ENCODE measurements around the gene ADGRL4. TPM values are rescaled to one million over a fixed set of nuclear protein-coding genes. Genes with fewer than 3 reads are reported as not detected.

ADGRL4 gene
- polyA plus RNA-seq, 2 of the 4 experiments (the other 2 are of a cell fraction) = not detected

- DNase-seq (ENCODE audit: low read depth in 1 of 2, low spot score in 1 of 2) (no peak), FAIRE-seq (no peak), ATAC-seq (no peak)
- Histone ChIP-seq H3K27ac (peak overlapping the region in 1 of 2 experiments; percentile 26; a peak in 2 of 6 replicates), H3K9me3 (0 out of 3 replicates have a peak, but pooled peaks cover 2% of the 10 kb centered on the region), H3K4me1 (peaks cover 21% of the 10 kb centered on the region), H3K4me3 (no peak overlapping the region), H3K4me2 (peak overlapping the region; percentile 66)
- 51% methylated on average over 10 of the region's 10 CpGs for WGBS (ENCODE audit: missing lambda C conversion rate)
- CTCF ChIA-PET = interaction anchor here (1.3 kb wide), 1 partner anchor 25 kb away, joined by 3 read pairs; no protein-coding TSS in a partner anchor
- POLR2A ChIA-PET = no interaction called here
- TF ChIP-seq ZNF302 (CRISPR knock-in tag; IDR thresholded peaks at IDR 0.05) (no peak), MAFK (IDR thresholded peaks at IDR 0.05; ENCODE audit: partially characterized antibody) (no peak), CHD4 (IDR thresholded peaks at IDR 0.05; ENCODE audit: borderline replicate concordance) (no peak), EHMT2 (IDR thresholded peaks at IDR 0.05; ENCODE audit: low read depth) (no peak), BHLHE40 (IDR thresholded peaks at IDR 0.05; ENCODE audit: low read depth, low read length) (no peak), NR3C1 (IDR thresholded peaks at IDR 0.05) (no peak), MAZ (IDR thresholded peaks at IDR 0.05; ENCODE audit: borderline replicate concordance, low read depth, low read length) (no peak), ESRRA (IDR thresholded peaks at IDR 0.05; ENCODE audit: borderline replicate concordance, low read length) (no peak), RFX5 (IDR thresholded peaks at IDR 0.05) (no peak), HOXA7 (CRISPR knock-in tag; IDR thresholded peaks at IDR 0.05) (no peak), KDM1A (IDR thresholded peaks at IDR 0.05; ENCODE audit: low read depth) (no peak), NPAS2 (CRISPR knock-in tag; IDR thresholded peaks at IDR 0.05; ENCODE audit: borderline replicate concordance) (no peak), CBX2 (IDR thresholded peaks at IDR 0.05; ENCODE audit: borderline replicate concordance, low read depth) (no peak), TFCP2L1 (CRISPR knock-in tag; IDR thresholded peaks at IDR 0.05) (no peak)
- TF ChIP-seq, protein P1, sequence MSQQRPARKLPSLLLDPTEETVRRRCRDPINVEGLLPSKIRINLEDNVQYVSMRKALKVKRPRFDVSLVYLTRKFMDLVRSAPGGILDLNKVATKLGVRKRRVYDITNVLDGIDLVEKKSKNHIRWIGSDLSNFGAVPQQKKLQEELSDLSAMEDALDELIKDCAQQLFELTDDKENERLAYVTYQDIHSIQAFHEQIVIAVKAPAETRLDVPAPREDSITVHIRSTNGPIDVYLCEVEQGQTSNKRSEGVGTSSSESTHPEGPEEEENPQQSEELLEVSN (IDR thresholded peaks at IDR 0.05; ENCODE audit: borderline replicate concordance, low read depth) = no peak
Observed at GRCh38 chr1:79040424-79041082, 34.0 kb upstream of the ADGRL4 start.

DNA sequence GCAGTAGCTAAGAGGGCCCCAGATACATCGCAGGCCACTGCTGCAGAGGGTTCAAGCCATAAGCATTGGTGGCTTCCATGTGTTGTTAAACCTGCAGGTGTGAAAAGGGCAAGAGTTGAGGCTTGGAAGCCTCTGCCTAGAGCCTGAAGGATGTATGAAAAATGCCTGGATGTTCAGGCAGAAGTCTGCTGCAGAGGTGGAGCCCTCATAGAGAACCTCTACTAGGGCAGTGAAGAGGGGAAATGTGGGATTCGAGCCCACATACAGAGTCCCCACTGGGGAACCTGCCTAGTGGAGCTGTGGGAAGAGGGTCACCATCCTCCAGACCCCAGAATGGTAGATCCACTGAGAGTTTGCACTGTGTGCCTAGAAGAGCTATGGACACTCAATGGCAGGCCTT lies 30.6 kb upstream of the ADGRL4 start:
- Histone ChIP-seq H3K4me2 (no peak overlapping the region), H3K27ac (no peak overlapping the region), H3K9me3 (0 out of 3 replicates have a peak, but pooled peaks cover 2% of the 10 kb centered on the region), H3K4me3 (no peak overlapping the region), H3K4me1 (peaks cover 2% of the 10 kb centered on the region; the same call in 1 of the 3 replicates)
- DNase-seq (ENCODE audit: low read depth in 1 of 2, low spot score in 1 of 2) = no peak
- ChIA-PET CTCF (no interaction called here), POLR2A (no interaction called here)
- TF ChIP-seq JUNB (IDR thresholded peaks at IDR 0.05) (no peak), NFE2L2 (conservative IDR thresholded peaks at IDR 0.05; ENCODE audit: low read length) (no peak)
- WGBS (ENCODE audit: missing lambda C conversion rate) = 0% methylated on average over 2 of the region's 2 CpGs
- no peak for FAIRE-seq
- no peak for ATAC-seq

DNA sequence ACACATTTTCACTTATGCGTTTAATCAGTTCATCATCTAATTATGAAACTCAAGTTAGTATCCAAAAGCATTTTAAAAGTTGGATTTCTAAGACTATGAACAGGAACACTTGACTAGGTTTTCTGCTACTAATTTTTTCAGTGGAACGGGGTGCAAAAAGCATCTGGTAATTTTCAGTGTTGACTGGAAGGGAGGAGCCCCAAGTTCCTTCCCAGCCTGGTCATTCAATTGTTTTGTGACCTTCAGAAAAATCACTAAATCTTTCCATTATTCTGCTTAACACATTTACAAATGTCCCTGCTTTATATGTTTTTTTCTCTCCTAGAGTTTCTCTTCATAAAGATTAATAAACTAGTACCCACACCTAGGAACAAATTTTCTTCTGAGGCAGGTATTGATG lies 6.0 kb upstream of the ADGRL4 start:
- 51% methylated on average over 2 of the region's 2 CpGs for WGBS (ENCODE audit: missing lambda C conversion rate)
- no peak overlapping the region for H3K4me2 ChIP-seq
- DNase-seq (ENCODE audit: low read depth in 1 of 2, low spot score in 1 of 2) = no peak
- H3K9me3 ChIP-seq = no peaks in the 10 kb centered on the region
- POLR2A ChIA-PET = no interaction called here
- H3K4me1 ChIP-seq = no peaks in the 10 kb centered on the region
- no peak for ATAC-seq
- FAIRE-seq = no peak
- no peak overlapping the region for H3K4me3 ChIP-seq
- CTCF ChIA-PET = no interaction called here
- H3K27ac ChIP-seq = no peak overlapping the region
- TF ChIP-seq CBX8 (IDR thresholded peaks at IDR 0.05) (no peak), EHMT2 (IDR thresholded peaks at IDR 0.05; ENCODE audit: low read depth) (no peak), CBX2 (IDR thresholded peaks at IDR 0.05; ENCODE audit: borderline replicate concordance, low read depth) (no peak), POLR2AphosphoS2 (conservative IDR thresholded peaks at IDR 0.05; ENCODE audit: low read length) (no peak), FOSL2 (IDR thresholded peaks at IDR 0.05) (no peak), FOSL2 (CRISPR knock-in tag; IDR thresholded peaks at IDR 0.05) (no peak), ZFP36 (IDR thresholded peaks at IDR 0.05; ENCODE audit: borderline replicate concordance, partially characterized antibody) (no peak), POLR2A (IDR thresholded peaks at IDR 0.05; ENCODE audit: low read length) (no peak), REST (IDR thresholded peaks at IDR 0.05) (no peak), RFX5 (IDR thresholded peaks at IDR 0.05) (no peak), RARB (CRISPR knock-in tag; IDR thresholded peaks at IDR 0.05) (no peak), CHD4 (IDR thresholded peaks at IDR 0.05; ENCODE audit: borderline replicate concordance) (no peak), MAFK (IDR thresholded peaks at IDR 0.05; ENCODE audit: partially characterized antibody) (no peak), MYC (IDR thresholded peaks at IDR 0.05; ENCODE audit: borderline replicate concordance, low read length) (no peak)
- TF ChIP-seq, protein P1 (IDR thresholded peaks at IDR 0.05; ENCODE audit: borderline replicate concordance, low read depth) = no peak
- TF ChIP-seq, protein P2, sequence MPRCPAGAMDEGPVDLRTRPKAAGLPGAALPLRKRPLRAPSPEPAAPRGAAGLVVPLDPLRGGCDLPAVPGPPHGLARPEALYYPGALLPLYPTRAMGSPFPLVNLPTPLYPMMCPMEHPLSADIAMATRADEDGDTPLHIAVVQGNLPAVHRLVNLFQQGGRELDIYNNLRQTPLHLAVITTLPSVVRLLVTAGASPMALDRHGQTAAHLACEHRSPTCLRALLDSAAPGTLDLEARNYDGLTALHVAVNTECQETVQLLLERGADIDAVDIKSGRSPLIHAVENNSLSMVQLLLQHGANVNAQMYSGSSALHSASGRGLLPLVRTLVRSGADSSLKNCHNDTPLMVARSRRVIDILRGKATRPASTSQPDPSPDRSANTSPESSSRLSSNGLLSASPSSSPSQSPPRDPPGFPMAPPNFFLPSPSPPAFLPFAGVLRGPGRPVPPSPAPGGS (IDR thresholded peaks at IDR 0.05) = no peak
- TF ChIP-seq, protein P3, sequence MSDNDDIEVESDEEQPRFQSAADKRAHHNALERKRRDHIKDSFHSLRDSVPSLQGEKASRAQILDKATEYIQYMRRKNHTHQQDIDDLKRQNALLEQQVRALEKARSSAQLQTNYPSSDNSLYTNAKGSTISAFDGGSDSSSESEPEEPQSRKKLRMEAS (IDR thresholded peaks at IDR 0.05) = no peak
- TF ChIP-seq, protein P4, sequence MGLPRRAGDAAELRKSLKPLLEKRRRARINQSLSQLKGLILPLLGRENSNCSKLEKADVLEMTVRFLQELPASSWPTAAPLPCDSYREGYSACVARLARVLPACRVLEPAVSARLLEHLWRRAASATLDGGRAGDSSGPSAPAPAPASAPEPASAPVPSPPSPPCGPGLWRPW (IDR thresholded peaks at IDR 0.05) = no peak

Data from A549 (cell line).